SK-N-SH treated with all-trans-retinoic acid at 6 μM for 48 hours (cell line): Measurements from ENCODE around the gene POLE2.

Experiments used
- ARNTL ChIP-seq: fragments of 450-650 bp; formaldehyde crosslinking; IDR thresholded peaks from 2 replicates; pipeline ENCODE4 v1.5.0; 2020; ENCODE audit warnings: low read depth, mild to moderate bottlenecking, moderate library complexity, borderline replicate concordance
- CREB5 ChIP-seq: fragments of 250-450 bp; sonication (Bioruptor Pico); IDR thresholded peaks from 2 replicates; pipeline ENCODE4 v1.5.1; 2020; ENCODE audit warnings: low read depth, mild to moderate bottlenecking, moderate library complexity
- CSDC2 ChIP-seq: fragments of 250-450 bp; sonication (Bioruptor Pico); IDR thresholded peaks from 2 replicates; pipeline ENCODE4 v1.5.0; 2020; ENCODE audit warnings: mild to moderate bottlenecking, moderate library complexity
- ESRRG ChIP-seq: fragments of 250-450 bp; sonication (Bioruptor Pico); IDR thresholded peaks from 2 replicates; pipeline ENCODE4 v1.6.1; 2021; ENCODE audit warnings: mild to moderate bottlenecking
- ISL1 ChIP-seq: fragments of 250-450 bp; sonication (Bioruptor Pico); IDR thresholded peaks from 2 replicates; pipeline ENCODE4 v2.1.2; 2022; ENCODE audit warnings: mild to moderate bottlenecking, moderate library complexity
- OSR1 ChIP-seq: fragments of 250-450 bp; sonication (Bioruptor Pico); IDR thresholded peaks from 2 replicates; pipeline ENCODE4 v1.8.0; 2022; ENCODE audit warnings: moderate library complexity, mild to moderate bottlenecking, inconsistent platforms
- PATZ1 ChIP-seq: fragments of 250-450 bp; sonication (Bioruptor Pico); IDR thresholded peaks from 2 replicates; pipeline ENCODE4 v1.8.0; 2020; ENCODE audit warnings: mild to moderate bottlenecking, moderate library complexity, borderline replicate concordance
- RARB ChIP-seq: fragments of 250-450 bp; sonication (Bioruptor Pico); IDR thresholded peaks from 2 replicates; pipeline ENCODE4 v1.8.0; 2021; ENCODE audit warnings: mild to moderate bottlenecking, moderate library complexity
- SNAI2 ChIP-seq: fragments of 250-450 bp; sonication (Bioruptor Pico); IDR thresholded peaks from 2 replicates; pipeline ENCODE4 v1.5.0; 2020; ENCODE audit warnings: mild to moderate bottlenecking, moderate library complexity
- ZC3H10 ChIP-seq: fragments of 250-450 bp; sonication (Bioruptor Pico); IDR thresholded peaks from 2 replicates; pipeline ENCODE4 v1.5.1; 2021; ENCODE audit warnings: mild to moderate bottlenecking, moderate library complexity
- ZNF8 ChIP-seq: fragments of 450-650 bp; formaldehyde crosslinking; IDR thresholded peaks from 2 replicates; pipeline ENCODE4 v1.5.0; 2020; ENCODE audit warnings: mild to moderate bottlenecking, moderate library complexity

GRCh38 chr14:49594347-49595091, 93.5 kb downstream of the POLE2 start:
- no peak for TF ChIP-seq ZNF8 (CRISPR knock-in tag)
- TF ChIP-seq OSR1 (CRISPR knock-in tag): no peak
- TF ChIP-seq ZC3H10 (CRISPR knock-in tag): no peak
- no peak for TF ChIP-seq CSDC2 (CRISPR knock-in tag)
- TF ChIP-seq CREB5 (CRISPR knock-in tag): no peak
- no peak for TF ChIP-seq RARB (CRISPR knock-in tag)
- no peak for TF ChIP-seq ESRRG
- no peak for TF ChIP-seq SNAI2 (CRISPR knock-in tag)
- TF ChIP-seq ARNTL: no peak
- TF ChIP-seq ISL1 (CRISPR knock-in tag): no peak
- TF ChIP-seq PATZ1 (CRISPR knock-in tag): no peak
